SK-MEL-5 (cell line): ENCODE measurements around the gene C2CD4C. TPM values are rescaled to one million over a fixed set of nuclear protein-coding genes. Genes with fewer than 3 reads are reported as not detected.
"Not testable (repeated sequence)": the region's sequence is repeated elsewhere in the genome, so short reads cannot be mapped to it uniquely, and the experiment has no call there.

Experiments used
- DNase-seq: peaks from one replicate; pipeline ENCODE4 v3.0.0-alpha.2; 2016; ENCODE audit warnings: low read depth, low spot score
- in situ Hi-C: cut with HindIII; loops from 2 replicates; pipeline ENCODE4 v1.10.0; 2016; ENCODE audit warnings: low sequenced_read_pairs, high pct_unique_total_duplicates, low pct_unique_long_range_greater_than_20kb
- polyA plus RNA-seq, 2 experiments: library from polyadenylated mRNA; depleted of rRNA; stranded (reverse); fragments of >200 nt; gene quantifications; 2 replicates each; pipeline ENCODE4 v1.2.3, GENCODE V29; 2015
- total RNA-seq: library from RNA; depleted of rRNA; stranded (reverse); fragments of >200 nt; shearing (Covaris generic); gene quantifications from 2 replicates; pipeline ENCODE4 v1.2.3, GENCODE V29; 2014; rRNA removed

Gene C2CD4C
- 0.80 and 1.1 TPM in 2 replicates for total RNA-seq
- 1.5 and 2.4 TPM in 2 replicates for polyA plus RNA-seq (2015; cell fraction: cytosol; rRNA removed)
- polyA plus RNA-seq (2015; cell fraction: nucleus; rRNA removed), result 6.2 and 7.7 TPM in 2 replicates

- DNase-seq, result no peak
- in situ Hi-C loops, result no loop called here
These were observed at the start of gene C2CD4C for GRCh38 chr19:408902-409515. TSS of gene C2CD4C (minus strand) at chr19:409147. CDS start at chr19:408361, 786 bp downstream.

GRCh38 chr19:458091-459042, 49.4 kb upstream of the C2CD4C start:
- in situ Hi-C loops, result no loop called here
- DNase-seq, result no peak

- in situ Hi-C loops, result no loop called here
- DNase-seq, result no peak
These were observed 48.7 kb upstream of the C2CD4C start for GRCh38 chr19:457636-458035.

GRCh38 chr19:456547-457110, 47.7 kb upstream of the C2CD4C start:
- in situ Hi-C loops, result no loop called here
- no peak for DNase-seq

- in situ Hi-C loops, result no loop called here
These were observed 47.1 kb upstream of the C2CD4C start for GRCh38 chr19:455851-456546.

GRCh38 chr19:455031-455705, 46.2 kb upstream of the C2CD4C start:
- in situ Hi-C loops, result no loop called here
- no peak for DNase-seq

More at GRCh38 chr19:455851-456546, 47.1 kb upstream of the C2CD4C start:
- no peak for DNase-seq

- in situ Hi-C loops, result no loop called here
- no peak for DNase-seq
These were observed 44.7 kb upstream of the C2CD4C start for GRCh38 chr19:453606-454005.

GRCh38 chr19:452829-453228, 43.9 kb upstream of the C2CD4C start:
- DNase-seq, result no peak
- in situ Hi-C loops, result no loop called here

- in situ Hi-C loops, DNase-seq: not testable (repeated sequence)
These were observed 42.0 kb upstream of the C2CD4C start for GRCh38 chr19:450912-451481.

GRCh38 chr19:449916-450315, 41.0 kb upstream of the C2CD4C start:
- in situ Hi-C loops, result no loop called here
- DNase-seq, result no peak

- in situ Hi-C loops, result no loop called here
- DNase-seq, result no peak
These were observed 39.0 kb upstream of the C2CD4C start for GRCh38 chr19:447816-448560.

- DNase-seq, result no peak
- in situ Hi-C loops, result no loop called here
These were observed 38.1 kb upstream of the C2CD4C start for GRCh38 chr19:447064-447426.

GRCh38 chr19:444677-445210, 35.8 kb upstream of the C2CD4C start:
- in situ Hi-C loops, result no loop called here
- no peak for DNase-seq

GRCh38 chr19:443005-443404, 34.1 kb upstream of the C2CD4C start:
- in situ Hi-C loops, result no loop called here

GRCh38 chr19:442085-442484, 33.1 kb upstream of the C2CD4C start:
- in situ Hi-C loops, result no loop called here
- DNase-seq, result no peak

More at GRCh38 chr19:443005-443404, 34.1 kb upstream of the C2CD4C start:
- DNase-seq, result no peak

- in situ Hi-C loops, result no loop called here
- no peak for DNase-seq
These were observed 32.4 kb upstream of the C2CD4C start for GRCh38 chr19:441213-441836.
